Endothelial cell of umbilical vein (primary cell): ENCODE results near the gene PCMT1. TPM values are rescaled to one million over a fixed set of nuclear protein-coding genes. Genes with fewer than 3 reads are reported as not detected.
A peak's percentile ranks its signal among the peaks of the same experiment; 100 is the strongest.

Experiments
- BruUV-seq: library from RNA; stranded (reverse); fragments of 400-500 nt; replicated peaks from 2 replicates; lab custom pipeline; 2021; lab: Mats Ljungman, UMichigan
- CTCF ChIA-PET: fragments of 300-600, 350-600 bp; sonication (Branson Sonifier 250); formaldehyde crosslinking; loops from one replicate; lab custom pipeline; 2021; ENCODE audit warnings: antibody characterized with exemption, inconsistent platforms; lab: Charles Lee
- POLR2A ChIA-PET: fragments of 300-600, 350-600 bp; sonication (Branson Sonifier 250); formaldehyde crosslinking; loops from one replicate; lab custom pipeline; 2021; ENCODE audit warnings: antibody characterized with exemption, inconsistent platforms; lab: Charles Lee
- DNase-seq: peaks from one replicate; pipeline ENCODE4 v3.0.0-alpha.2; 2011; ENCODE audit warnings: low read depth, low spot score
- FAIRE-seq: peaks from 2 replicates; lab custom pipeline; 2011; peaks lifted over from hg19 to GRCh38; lab: Jason Lieb, UNC
- H2AFZ ChIP-seq: 2 replicates; pipeline ENCODE4 v1.6.0; 2012; ENCODE audit warnings: low read depth, low read length, control low read depth, inconsistent platforms
- H3K27ac ChIP-seq: 2 replicates; pipeline ENCODE4 v1.5.1; 2011; ENCODE audit warnings: low read depth, mild to moderate bottlenecking, control low read depth, low read length, moderate library complexity; ENCODE audit not compliant: insufficient read depth
- H3K27me3 ChIP-seq, 2 experiments: 2 replicates each; pipeline versions ENCODE4 v1.6.0 to v1.6.1; 2011; ENCODE audit warnings: low read length in 2 of 2, mixed read lengths in 1 of 2; ENCODE audit not compliant: control insufficient read depth in 2 of 2, insufficient read depth in 2 of 2
- H3K36me3 ChIP-seq, 2 experiments: 2 replicates in 1 of 2; 3 replicates in 1 of 2; pipeline ENCODE4 v1.5.1; 2011; ENCODE audit warnings: low read length in 2 of 2, mild to moderate bottlenecking in 1 of 2, moderate library complexity in 1 of 2; ENCODE audit not compliant: control insufficient read depth in 2 of 2, insufficient read depth in 2 of 2; ENCODE audit errors: extremely low read depth in 1 of 2
- H3K4me1 ChIP-seq: 3 replicates; pipeline ENCODE4 v1.5.1; 2011; ENCODE audit warnings: mild to moderate bottlenecking, low read length; ENCODE audit not compliant: control insufficient read depth, insufficient read depth; ENCODE audit errors: extremely low read depth
- H3K4me2 ChIP-seq: 2 replicates; pipeline ENCODE4 v1.6.1; 2011; ENCODE audit warnings: low read length, control low read depth, mixed read lengths; ENCODE audit not compliant: insufficient read depth
- H3K4me3 ChIP-seq, 3 experiments: fragments of 200-600 bp in 1 of 3; sonication (generic), shearing (Covaris generic) in 1 of 3; replicated peaks in 1 of 3; 2 replicates each; pipeline ENCODE4 v1.5.1; 2011 to 2016; ENCODE audit warnings: control low read depth in 3 of 3, low read length in 3 of 3, mild to moderate bottlenecking in 2 of 3, inconsistent platforms in 1 of 3, low read depth in 1 of 3, moderate library complexity in 1 of 3; ENCODE audit not compliant: insufficient read depth in 1 of 3
- H3K79me2 ChIP-seq: 2 replicates; pipeline ENCODE4 v1.6.0; 2012; ENCODE audit warnings: low read length, inconsistent platforms; ENCODE audit not compliant: control insufficient read depth, insufficient read depth
- H3K9ac ChIP-seq: replicated peaks from 2 replicates; pipeline ENCODE3; 2011; ENCODE audit warnings: low read length, control low read depth; ENCODE audit not compliant: insufficient read depth; ENCODE audit errors: extremely low read depth
- H3K9me1 ChIP-seq: replicated peaks from 3 replicates; pipeline ENCODE4 v1.6.0; 2011; ENCODE audit warnings: mild to moderate bottlenecking, low read length; ENCODE audit not compliant: control insufficient read depth, insufficient read depth; ENCODE audit errors: extremely low read depth
- H3K9me3 ChIP-seq: replicated peaks from 2 replicates; pipeline ENCODE4 v1.5.1; 2012; ENCODE audit warnings: low read length, inconsistent platforms; ENCODE audit not compliant: control insufficient read depth, insufficient read depth
- H4K20me1 ChIP-seq: replicated peaks from 2 replicates; pipeline ENCODE3; 2011; ENCODE audit warnings: mild to moderate bottlenecking, low read length; ENCODE audit not compliant: control insufficient read depth, insufficient read depth; ENCODE audit errors: extremely low read depth
- CTCF ChIP-seq, 2 donors: IDR thresholded peaks; 1 replicate in 1 of 2; 2 replicates in 1 of 2; pipeline ENCODE4 v1.5.1; 2011; ENCODE audit warnings: low read length in 2 of 2, mild to moderate bottlenecking in 2 of 2, moderate library complexity in 2 of 2, control low read depth in 1 of 2, inconsistent platforms in 1 of 2, low read depth in 1 of 2; ENCODE audit not compliant: insufficient read depth in 1 of 2; ENCODE audit errors: extremely low read depth in 1 of 2
- EZH2 ChIP-seq: IDR thresholded peaks from 2 replicates; pipeline ENCODE4 v1.6.1; 2012; ENCODE audit warnings: borderline replicate concordance, low read depth, mild to moderate bottlenecking, moderate library complexity, low read length, inconsistent platforms; ENCODE audit not compliant: severe bottlenecking
- FOS ChIP-seq: IDR thresholded peaks from 2 replicates; pipeline ENCODE4 v1.6.1; 2011; ENCODE audit warnings: mild to moderate bottlenecking, low read length, moderate library complexity, borderline replicate concordance; ENCODE audit not compliant: insufficient read depth
- GATA2 ChIP-seq: IDR thresholded peaks from 2 replicates; pipeline ENCODE4 v1.7.0; 2011; ENCODE audit warnings: low read depth, mild to moderate bottlenecking, moderate library complexity, mixed read lengths, low read length; ENCODE audit not compliant: insufficient read length, insufficient read depth
- JUN ChIP-seq: IDR thresholded peaks from 2 replicates; pipeline ENCODE4 v1.6.1; 2011; ENCODE audit warnings: borderline replicate concordance, low read depth; ENCODE audit not compliant: insufficient read length, insufficient read depth
- MAX ChIP-seq: IDR thresholded peaks from 2 replicates; pipeline ENCODE4 v1.6.1; 2011; ENCODE audit not compliant: insufficient read depth, insufficient read length
- MYC ChIP-seq: IDR thresholded peaks from one replicate; pipeline ENCODE4 v1.6.1; 2011; ENCODE audit warnings: mild to moderate bottlenecking, low read depth, low read length
- POLR2A ChIP-seq: IDR thresholded peaks from 2 replicates; pipeline ENCODE4 v1.6.1; 2012; ENCODE audit warnings: low read depth, mild to moderate bottlenecking, control low read depth, low read length
- POLR2AphosphoS5 ChIP-seq: IDR thresholded peaks from 2 replicates; pipeline ENCODE4 v1.6.1; 2012; ENCODE audit warnings: low read depth, mild to moderate bottlenecking, control low read depth, low read length, moderate library complexity; ENCODE audit not compliant: insufficient read depth
- dilution Hi-C: fragments of 300-500 bp; cut with MboI; formaldehyde crosslinking; loops from one replicate; pipeline ENCODE4 v1.15.0; 2019; ENCODE audit warnings: low sequenced_read_pairs; ENCODE audit not compliant: extremely low pct_ligation_motif_present
- intact Hi-C: fragments of 100-400 bp; cut with micrococcal nuclease; formaldehyde crosslinking; loops from one replicate; pipeline ENCODE4 v1.10.0; 2022
- polyA plus RNA-seq, 4 experiments: library from polyadenylated mRNA; depleted of rRNA in 3 of 4; stranded (reverse) in 3 of 4; unstranded in 1 of 4; fragments of >200 nt; gene quantifications; 2 replicates each; pipeline versions ENCODE4 v1.2.1 to v1.2.3, GENCODE V29; 2011 to 2012; ENCODE audit warnings: missing spikeins in 1 of 4
- total RNA-seq: library from RNA; stranded (reverse); gene quantifications from 2 replicates; pipeline ENCODE4 v1.2.3, GENCODE V29; 2021

Gene PCMT1
- total and polyA plus RNA-seq, 2 donors (not counting 3 experiments of a cell fraction or from before 2014, with no cell fraction given), result 95.0 to 102 TPM

GRCh38 chr6:149716181-149716963 is 33.2 kb upstream of the PCMT1 start:
- intact Hi-C loops, result loop anchor here (5.0 kb wide), 1 partner anchor 149 kb away; the partner anchor contains the start of gene GINM1

More at GRCh38 chr6:149716181-149716963, 33.2 kb upstream of the PCMT1 start:
- Histone ChIP-seq H3K36me3 (peaks cover 0 to 2% of the 10 kb centered on the region in 2 experiments), H3K9ac (peak overlapping the region; percentile 34), H3K9me3 (no peaks in the 10 kb centered on the region), H3K9me1 (no peaks in the 10 kb centered on the region), H3K27me3 (no peaks in the 10 kb centered on the region), H3K4me3 (peak overlapping the region; percentile 22 to 98 (median 96)), H3K4me1 (peaks cover 16% of the 10 kb centered on the region), H3K27ac (no peak overlapping the region), H3K79me2 (peaks cover 62% of the 10 kb centered on the region), H2AFZ (no peak overlapping the region), H3K4me2 (peak overlapping the region; percentile 97), H4K20me1 (no peaks in the 10 kb centered on the region)
- CTCF ChIA-PET, result interaction anchor here (1.6 kb wide), 1 partner anchor 15 kb away, joined by 4 read pairs; no protein-coding TSS in a partner anchor
- TSS peak; percentile 31 for BruUV-seq
- DNase-seq, result peak; percentile 28
- no peak for TF ChIP-seq EZH2
- TF ChIP-seq FOS, result no peak
- TF ChIP-seq MAX, result no peak
- no peak for TF ChIP-seq POLR2A
- TF ChIP-seq MYC, result no peak
- TF ChIP-seq POLR2AphosphoS5, result no peak
- TF ChIP-seq JUN, result no peak
- TF ChIP-seq CTCF (IDR thresholded peaks at IDR 0.05; ENCODE audit: extremely low read depth in 1 of 2, insufficient read depth in 1 of 2, low read depth in 1 of 2, low read length in 2 of 2), result no peak
- TF ChIP-seq GATA2, result no peak
- dilution Hi-C loops, result no loop called here
- FAIRE-seq, result no peak
- POLR2A ChIA-PET, result no interaction called here
